A549 (cell line): ENCODE measurements around the gene FAM193A. TPM values are rescaled to one million over a fixed set of nuclear protein-coding genes. Genes with fewer than 3 reads are reported as not detected.
"Not testable (repeated sequence)": the region's sequence is repeated elsewhere in the genome, so short reads cannot be mapped to it uniquely, and the experiment has no call there.

Source experiments
- ATAC-seq, 2 experiments: fragments of 200-7000 bp in 1 of 2; fragments of >200 bp in 1 of 2; cut with Nextera tagmentation in 1 of 2; cut with Tn5 transposase in 1 of 2; 3 replicates each; pipeline versions ENCODE4 v1.8.0 to v1.9.1; 2018 to 2020; ENCODE audit warnings: mild to moderate bottlenecking in 1 of 2, moderate library complexity in 1 of 2
- CTCF ChIA-PET: fragments of 300-600 bp; sonication (Branson Sonifier 250); formaldehyde crosslinking; extraction: SDS; loops from one replicate; lab custom pipeline; 2021; ENCODE audit warnings: antibody characterized with exemption, inconsistent platforms; lab: Yijun Ruan, JAX
- POLR2A ChIA-PET: fragments of 350-600 bp; formaldehyde crosslinking; extraction: SDS; loops from one replicate; lab custom pipeline; 2021; ENCODE audit warnings: antibody characterized with exemption, inconsistent platforms; lab: Yijun Ruan, JAX
- DNase-seq, 2 experiments: peaks; one replicate each; pipeline versions ENCODE4 v3.0.0 to v3.0.0-alpha.2; 2011 to 2016; ENCODE audit warnings: low read depth in 1 of 2, low spot score in 1 of 2
- FAIRE-seq: peaks from 2 replicates; lab custom pipeline; 2011; peaks lifted over from hg19 to GRCh38; lab: Jason Lieb, UNC
- H3K27ac ChIP-seq, 2 experiments: fragments of >200 bp; sonication (Bioruptor Twin); formaldehyde crosslinking; 3 replicates each; pipeline ENCODE4 v1.5.1; 2016 to 2017
- H3K4me1 ChIP-seq: fragments of >200 bp; sonication (Bioruptor Twin); formaldehyde crosslinking; 3 replicates; pipeline ENCODE4 v1.6.1; 2016
- H3K4me2 ChIP-seq: fragments of >200 bp; sonication (Bioruptor Twin); formaldehyde crosslinking; 3 replicates; pipeline ENCODE4 v1.6.1; 2016
- H3K4me3 ChIP-seq: fragments of >200 bp; sonication (Bioruptor Twin); formaldehyde crosslinking; 3 replicates; pipeline ENCODE4 v1.5.1; 2016
- H3K9me3 ChIP-seq: fragments of >200 bp; sonication (Bioruptor Twin); formaldehyde crosslinking; 3 replicates; pipeline ENCODE4 v1.6.1; 2016
- BHLHE40 ChIP-seq: IDR thresholded peaks from 2 replicates; pipeline ENCODE4 v1.6.1; 2012; ENCODE audit warnings: low read depth, low read length, inconsistent platforms
- CBX2 ChIP-seq: fragments of 200-600 bp; sonication (generic); IDR thresholded peaks from 2 replicates; pipeline ENCODE4 v1.6.1; 2016; ENCODE audit warnings: low read depth, mild to moderate bottlenecking, borderline replicate concordance
- CEBPB ChIP-seq, 2 experiments: fragments of >200 bp in 1 of 2; sonication (Bioruptor Twin) in 1 of 2; formaldehyde crosslinking in 1 of 2; IDR thresholded peaks; 2 replicates each; pipeline ENCODE4 v1.6.1; 2012 to 2016
- CHD2 ChIP-seq: fragments of 150-350 bp; IDR thresholded peaks from 2 replicates; pipeline ENCODE4 v1.6.1; 2014; ENCODE audit warnings: low read length; ENCODE audit not compliant: partially characterized antibody
- E2F6 ChIP-seq: IDR thresholded peaks from 2 replicates; pipeline ENCODE4 v1.6.1; 2012; ENCODE audit warnings: low read depth, borderline replicate concordance
- EHF ChIP-seq: fragments of 250-450 bp; sonication (Bioruptor Pico); IDR thresholded peaks from 2 replicates; pipeline ENCODE4 v1.5.0; 2020; ENCODE audit warnings: mild to moderate bottlenecking
- EHMT2 ChIP-seq: fragments of 200-600 bp; sonication (generic); IDR thresholded peaks from 2 replicates; pipeline ENCODE4 v1.6.1; 2016; ENCODE audit warnings: antibody characterized with exemption, low read depth, mild to moderate bottlenecking, moderate library complexity
- EP300 ChIP-seq, 2 experiments: fragments of >200 bp; sonication (Bioruptor Twin); formaldehyde crosslinking; IDR thresholded peaks; 2 replicates in 1 of 2; 3 replicates in 1 of 2; pipeline ENCODE4 v1.6.1; 2016 to 2017
- ESRRA ChIP-seq: fragments of 150-350 bp; IDR thresholded peaks from 2 replicates; pipeline ENCODE4 v1.6.1; 2014; ENCODE audit warnings: mild to moderate bottlenecking, low read length, borderline replicate concordance
- HMGXB4 ChIP-seq: fragments of 250-450 bp; sonication (Bioruptor Pico); IDR thresholded peaks from 2 replicates; pipeline ENCODE4 v1.5.0; 2021; ENCODE audit warnings: mild to moderate bottlenecking, moderate library complexity, borderline replicate concordance
- HOXB5 ChIP-seq: fragments of 250-450 bp; sonication (Bioruptor Pico); IDR thresholded peaks from 2 replicates; pipeline ENCODE4 v1.5.0; 2020; ENCODE audit warnings: mild to moderate bottlenecking, moderate library complexity
- KDM1A ChIP-seq: fragments of 200-600 bp; sonication (generic); IDR thresholded peaks from 2 replicates; pipeline ENCODE4 v1.6.1; 2016; ENCODE audit warnings: low read depth, mild to moderate bottlenecking
- MAZ ChIP-seq: fragments of 150-350 bp; IDR thresholded peaks from 2 replicates; pipeline ENCODE4 v1.6.1; 2014; ENCODE audit warnings: antibody characterized with exemption, low read depth, low read length, borderline replicate concordance
- MYC ChIP-seq: IDR thresholded peaks from 2 replicates; pipeline ENCODE4 v1.6.1; 2012; ENCODE audit warnings: mild to moderate bottlenecking, inconsistent platforms, low read length, improper control_type of control experiment, borderline replicate concordance
- NPAS2 ChIP-seq: fragments of 250-450 bp; sonication (Bioruptor Pico); IDR thresholded peaks from 2 replicates; pipeline ENCODE4 v1.8.0; 2022; ENCODE audit warnings: mild to moderate bottlenecking, moderate library complexity, borderline replicate concordance
- PBX3 ChIP-seq: IDR thresholded peaks from 2 replicates; pipeline ENCODE4 v1.6.1; 2012
- PHF8 ChIP-seq: fragments of 200-600 bp; sonication (generic); IDR thresholded peaks from 2 replicates; pipeline ENCODE4 v1.6.1; 2016; ENCODE audit warnings: low read depth, mild to moderate bottlenecking, antibody characterized with exemption, moderate library complexity, borderline replicate concordance
- POLR2AphosphoS2 ChIP-seq: conservative IDR thresholded peaks from 2 replicates; pipeline ENCODE4 v1.6.1; 2012; ENCODE audit warnings: low read length, improper control_type of control experiment, inconsistent platforms
- RAD21 ChIP-seq, 2 experiments: fragments of >200 bp in 1 of 2; sonication (Bioruptor Twin) in 1 of 2; formaldehyde crosslinking in 1 of 2; IDR thresholded peaks in 1 of 2; conservative IDR thresholded peaks in 1 of 2; 2 replicates in 1 of 2; 3 replicates in 1 of 2; pipeline ENCODE4 v1.6.1; 2012 to 2018; ENCODE audit warnings: inconsistent platforms in 1 of 2
- RCOR1 ChIP-seq: fragments of 150-350 bp; IDR thresholded peaks from 2 replicates; pipeline ENCODE4 v1.6.1; 2014; ENCODE audit warnings: antibody characterized with exemption, low read length, low read depth
- RNF2 ChIP-seq: fragments of 200-600 bp; sonication (generic); IDR thresholded peaks from 2 replicates; pipeline ENCODE4 v1.6.1; 2016; ENCODE audit warnings: low read depth, mild to moderate bottlenecking, antibody characterized with exemption, moderate library complexity, borderline replicate concordance
- TP53 ChIP-seq: fragments of 250-450 bp; sonication (Bioruptor Pico); IDR thresholded peaks from 2 replicates; pipeline ENCODE4 v1.5.0; 2021; ENCODE audit warnings: mild to moderate bottlenecking, moderate library complexity
- USF2 ChIP-seq: fragments of 450-650 bp; IDR thresholded peaks from 2 replicates; pipeline ENCODE4 v1.6.1; 2014; ENCODE audit warnings: antibody characterized with exemption
- ZFP36 ChIP-seq: fragments of 450-650 bp; IDR thresholded peaks from 2 replicates; pipeline ENCODE4 v1.6.1; 2014; ENCODE audit warnings: borderline replicate concordance; ENCODE audit not compliant: partially characterized antibody
- ZSCAN20 ChIP-seq: fragments of 250-450 bp; sonication (Bioruptor Pico); IDR thresholded peaks from 2 replicates; pipeline ENCODE4 v1.8.0; 2022; ENCODE audit warnings: mild to moderate bottlenecking, moderate library complexity
- WGBS: methylation state at CpG from one replicate; pipeline ENCODE4 v1.1.6; 2017; ENCODE audit errors: missing lambda C conversion rate; 5-methylcytosine and 5-hydroxymethylcytosine counted together
- polyA plus RNA-seq, 4 experiments: library from polyadenylated mRNA; depleted of rRNA in 3 of 4; stranded (reverse); fragments of >200 nt; fragmentation: RNase III in 1 of 4; extraction: RNeasy Plus Mini Kit Qiagen cat#74134 plus additional on column Dnase treatment in 1 of 4; gene quantifications; 2 replicates in 3 of 4; 3 replicates in 1 of 4; pipeline ENCODE4 v1.2.3, GENCODE V29; 2011 to 2017

Gene FAM193A
- polyA plus RNA-seq, 2 of the 4 experiments (the other 2 are of a cell fraction), result 4.5 to 6.7 TPM

GRCh38 chr4:2768921-2769336 lies 232.5 kb downstream of the FAM193A start:
- H3K4me3 ChIP-seq, result no peak overlapping the region
- no peak for FAIRE-seq
- no peak for TF ChIP-seq ZSCAN20 (CRISPR knock-in tag)
- TF ChIP-seq BHLHE40, result no peak
- TF ChIP-seq ZFP36, result no peak
- TF ChIP-seq CBX2, result no peak
- TF ChIP-seq USF2, result no peak
- no peak for TF ChIP-seq HOXB5 (CRISPR knock-in tag)
- TF ChIP-seq MYC, result no peak
- no peak for TF ChIP-seq EHF (CRISPR knock-in tag)
- no peak for TF ChIP-seq PBX3
- no peak for TF ChIP-seq TP53 (CRISPR knock-in tag)
- TF ChIP-seq, all 56 proteins: peak for 0
- DNase-seq (no peak), ATAC-seq (no peak)
- POLR2A ChIA-PET, result no interaction called here
- H3K27ac ChIP-seq, result no peak overlapping the region
- no peaks in the 10 kb centered on the region for H3K4me1 ChIP-seq
- H3K9me3 ChIP-seq, result no peaks in the 10 kb centered on the region
- WGBS, result 64% methylated on average over 4 of the region's 15 CpGs
- CTCF ChIA-PET, result no interaction called here
- no peak overlapping the region for H3K4me2 ChIP-seq

- H3K4me1 ChIP-seq, result no peaks in the 10 kb centered on the region
- TF ChIP-seq NPAS2 (no peak), MYC (no peak), TP53 (CRISPR knock-in tag) (no peak), HMGXB4 (CRISPR knock-in tag) (no peak), RNF2 (no peak), CEBPB (IDR thresholded peaks at IDR 0.05) (no peak)
- ChIA-PET POLR2A (no interaction called here), CTCF (interaction anchor here (1.1 kb wide), 1 partner anchor 8 kb away, joined by 3 read pairs; no protein-coding TSS in a partner anchor)
- ATAC-seq (no peak), FAIRE-seq (no peak), DNase-seq (no peak)
- no peak overlapping the region for H3K27ac ChIP-seq
- 84% methylated on average over 3 of the region's 3 CpGs for WGBS
- H3K4me3 ChIP-seq, result no peak overlapping the region
- H3K4me2 ChIP-seq, result no peak overlapping the region
- no peaks in the 10 kb centered on the region for H3K9me3 ChIP-seq
Measured at GRCh38 chr4:2771264-2771663, 234.8 kb downstream of the FAM193A start.

GRCh38 chr4:2780643-2781042 lies 244.2 kb downstream of the FAM193A start:
- H3K4me3 ChIP-seq, H3K4me1 ChIP-seq, H3K4me2 ChIP-seq, ATAC-seq, H3K27ac ChIP-seq, DNase-seq, FAIRE-seq, H3K9me3 ChIP-seq, CTCF ChIA-PET, POLR2A ChIA-PET: not testable (repeated sequence)
- WGBS, result 59% methylated on average over 5 of the region's 5 CpGs

GRCh38 chr4:2781911-2782310 lies 245.5 kb downstream of the FAM193A start:
- Histone ChIP-seq H3K4me2 (no peak overlapping the region), H3K4me1 (no peaks in the 10 kb centered on the region), H3K27ac (no peak overlapping the region), H3K4me3 (no peak overlapping the region), H3K9me3 (peaks cover 4% of the 10 kb centered on the region; the same call in 1 of the 3 replicates)
- no peak for DNase-seq
- no peak for ATAC-seq
- CTCF ChIA-PET, result interaction anchor here (2.4 kb wide), 1 partner anchor 18 kb away, joined by 10 read pairs; no protein-coding TSS in a partner anchor
- WGBS, result 34% methylated on average over 10 of the region's 10 CpGs
- POLR2A ChIA-PET, result no interaction called here
- FAIRE-seq, result no peak
- TF ChIP-seq KDM1A, result no peak
- no peak for TF ChIP-seq POLR2AphosphoS2
- TF ChIP-seq PHF8, result no peak
- no peak for TF ChIP-seq MAZ
- no peak for TF ChIP-seq CBX2
- no peak for TF ChIP-seq CHD2
- TF ChIP-seq EP300 (IDR thresholded peaks at IDR 0.05), result no peak
- no peak for TF ChIP-seq EHMT2
- TF ChIP-seq E2F6, result no peak
- no peak for TF ChIP-seq RAD21 (conservative IDR thresholded peaks at IDR 0.05 in 1 of 2, IDR thresholded peaks at IDR 0.05 in 1 of 2)
- TF ChIP-seq USF2, result no peak
- TF ChIP-seq TP53 (CRISPR knock-in tag), result no peak
- no peak for TF ChIP-seq RCOR1
- no peak for TF ChIP-seq ESRRA
